CD1c-positive myeloid dendritic cell (primary cell): Measurements from ENCODE around the gene CLSTN1.

Experiments
- DNase-seq: peaks from one replicate; pipeline ENCODE4 v3.0.0-alpha.2; 2016; ENCODE audit errors: extremely low spot score

Gene CLSTN1

GRCh38 chr1:9680091-9680490 is 143.7 kb downstream of the CLSTN1 start:
- no peak for DNase-seq
